Esophagus muscularis mucosa (tissue), 3 donors: ENCODE measurements around the gene SYT5.

Experiments
- CTCF ChIP-seq, 3 experiments: fragments of 200-600 bp in 2 of 3; fragments of 450-650 bp in 1 of 3; sonication (generic) in 2 of 3; IDR thresholded peaks; one replicate each; pipeline ENCODE4 v1.5.1; 2017 to 2019; ENCODE audit warnings: antibody characterized with exemption in 3 of 3, mild to moderate bottlenecking in 2 of 3, moderate library complexity in 1 of 3
- POLR2A ChIP-seq: fragments of 450-650 bp; IDR thresholded peaks from one replicate; pipeline ENCODE4 v1.6.1; 2017; ENCODE audit warnings: antibody characterized with exemption, moderate library complexity, mild to moderate bottlenecking, low read depth

- TF ChIP-seq CTCF (IDR thresholded peaks at IDR 0.05) (no peak), POLR2A (no peak)
Observed at GRCh38 chr19:55213547-55213946, 33.5 kb upstream of the SYT5 start.
